HG03565 (cell line): ENCODE data around the gene GGTLC1.

Experiments
- ATAC-seq: cut with Tn5 transposase; IDR thresholded peaks from one replicate; pipeline ENCODE4 v1.9.1; 2021; ENCODE audit warnings: mild to moderate bottlenecking, moderate library complexity; ENCODE audit not compliant: unreplicated experiment

GGTLC1 gene

GRCh38 chr20:23988561-23988960 lies at the start of gene GGTLC1:
Gene GGTLC1 (minus strand): TSS chr20:23988779. CDS start chr20:23986611, 2,168 bp downstream.
- no peak for ATAC-seq

GRCh38 chr20:24034820-24035219 lies 46.2 kb upstream of the GGTLC1 start:
- ATAC-seq: no peak

- no peak for ATAC-seq
Observed at GRCh38 chr20:24033565-24033964, 45.0 kb upstream of the GGTLC1 start.

GRCh38 chr20:24033151-24033550 lies 44.6 kb upstream of the GGTLC1 start:
- ATAC-seq: no peak

GRCh38 chr20:24032400-24032898 lies 43.9 kb upstream of the GGTLC1 start:
- ATAC-seq: no peak

GRCh38 chr20:24027229-24027628 lies 38.6 kb upstream of the GGTLC1 start:
- peak; percentile 45 for ATAC-seq

- no peak for ATAC-seq
Observed at GRCh38 chr20:24022621-24023180, 34.1 kb upstream of the GGTLC1 start.

- ATAC-seq: no peak
Observed at GRCh38 chr20:24018796-24019195, 30.2 kb upstream of the GGTLC1 start.

- no peak for ATAC-seq
Observed at GRCh38 chr20:24017458-24017755, 28.8 kb upstream of the GGTLC1 start.

- ATAC-seq: no peak
Observed at GRCh38 chr20:24016607-24017457, 28.3 kb upstream of the GGTLC1 start.

GRCh38 chr20:24013953-24014352 lies 25.4 kb upstream of the GGTLC1 start:
- ATAC-seq: no peak

- no peak for ATAC-seq
Observed at GRCh38 chr20:24011282-24011681, 22.7 kb upstream of the GGTLC1 start.

GRCh38 chr20:24007758-24008157 lies 19.2 kb upstream of the GGTLC1 start:
- no peak for ATAC-seq

- ATAC-seq: no peak
Observed at GRCh38 chr20:24007073-24007595, 18.6 kb upstream of the GGTLC1 start.

- ATAC-seq: no peak
Observed at GRCh38 chr20:24006626-24007025, 18.0 kb upstream of the GGTLC1 start.

GRCh38 chr20:24004471-24004870 lies 15.9 kb upstream of the GGTLC1 start:
- no peak for ATAC-seq

- no peak for ATAC-seq
Observed at GRCh38 chr20:24002896-24003295, 14.3 kb upstream of the GGTLC1 start.

- ATAC-seq: no peak
Observed at GRCh38 chr20:24001712-24002405, 13.3 kb upstream of the GGTLC1 start.

- no peak for ATAC-seq
Observed at GRCh38 chr20:23998844-23999243, 10.3 kb upstream of the GGTLC1 start.

- no peak for ATAC-seq
Observed at GRCh38 chr20:23998392-23998791, 9.8 kb upstream of the GGTLC1 start.

- ATAC-seq: no peak
Observed at GRCh38 chr20:23995905-23996666, 7.5 kb upstream of the GGTLC1 start.
